Central memory CD4-positive, alpha-beta T cell (primary cell): ENCODE data around the gene ARRB2.
"Not testable (repeated sequence)": the region's sequence is repeated elsewhere in the genome, so short reads cannot be mapped to it uniquely, and the experiment has no call there.

Experiments
- DNase-seq: peaks from one replicate; pipeline ENCODE4 v3.0.0; 2022
- total RNA-seq, 3 experiments: gene quantifications; one replicate each; lab custom pipeline; 2026; lab: John Stamatoyannopoulos, UW

The ARRB2 gene
- total RNA-seq, result 50.4 to 159 (median 130) reads per million in 3 experiments

DNA sequence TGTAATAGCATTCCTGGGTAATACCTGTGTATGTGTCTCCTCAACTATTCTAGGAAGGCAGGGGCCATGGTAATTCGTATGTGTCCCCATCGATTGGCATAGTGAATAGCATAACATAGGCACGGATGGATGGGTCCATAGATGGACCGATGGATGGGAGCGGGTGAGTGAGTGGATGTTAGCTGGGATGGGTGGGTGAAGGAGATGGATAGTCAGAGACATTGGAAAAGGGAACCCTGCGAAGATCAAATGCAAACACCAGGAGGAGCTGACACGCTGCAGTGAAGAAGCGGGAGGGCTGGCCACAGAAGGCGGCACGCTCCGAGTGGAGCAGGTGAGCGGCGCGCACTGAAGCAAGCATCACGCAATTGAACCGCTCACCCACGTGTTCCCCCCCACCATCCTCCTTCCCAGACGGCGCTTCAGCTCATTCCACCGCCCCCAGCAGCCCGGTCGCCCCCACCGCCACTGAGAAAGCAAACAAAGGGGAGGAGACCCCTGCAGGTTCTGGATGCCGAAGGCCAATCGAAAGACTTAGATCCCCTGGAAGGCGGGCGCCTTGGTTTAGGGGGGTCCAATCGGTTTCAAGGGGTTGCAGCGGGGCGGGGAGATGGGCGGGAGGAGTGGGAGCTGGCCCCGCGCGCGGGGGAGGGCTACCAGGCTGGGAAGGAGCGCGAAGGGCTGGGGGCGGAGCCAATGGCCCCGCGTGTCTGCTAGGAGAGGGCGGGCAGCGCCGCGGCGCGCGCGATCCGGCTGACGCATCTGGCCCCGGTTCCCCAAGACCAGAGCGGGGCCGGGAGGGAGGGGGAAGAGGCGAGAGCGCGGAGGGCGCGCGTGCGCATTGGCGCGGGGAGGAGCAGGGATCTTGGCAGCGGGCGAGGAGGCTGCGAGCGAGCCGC, at the start of gene ARRB2:
ARRB2 (plus strand) TSS at position 839 of the 899 bp plus-strand sequence. CDS start 90 bp downstream, outside the sequence.
- DNase-seq, result peak; percentile 99

- DNase-seq, result no peak
These were observed 46.7 kb upstream of the ARRB2 start for GRCh38 chr17:4663711-4664110.

DNA sequence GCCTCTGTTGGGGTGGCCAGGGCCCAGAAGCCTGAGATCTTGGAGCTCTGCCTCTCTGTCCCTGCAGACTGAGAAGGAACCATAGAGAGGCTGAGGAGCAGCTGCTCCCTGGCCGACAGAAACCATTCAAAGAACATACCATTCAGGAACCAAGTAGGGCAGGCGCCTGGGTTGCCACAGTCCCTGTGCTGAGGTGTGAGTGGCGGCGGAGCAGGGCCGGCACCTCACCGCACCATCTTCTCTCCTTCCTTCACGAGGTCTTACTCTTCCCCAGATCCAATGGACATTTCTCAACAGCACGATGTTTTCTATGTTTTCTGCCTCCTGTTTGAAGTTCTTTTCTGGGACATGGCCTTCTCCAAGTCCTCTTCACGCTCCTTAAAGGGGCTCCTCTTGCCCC, 46.2 kb upstream of the ARRB2 start:
- no peak for DNase-seq

GRCh38 chr17:4665027-4665426, 45.4 kb upstream of the ARRB2 start:
- DNase-seq, result no peak

- no peak for DNase-seq
These were observed 44.1 kb upstream of the ARRB2 start for GRCh38 chr17:4666296-4666695.

DNA sequence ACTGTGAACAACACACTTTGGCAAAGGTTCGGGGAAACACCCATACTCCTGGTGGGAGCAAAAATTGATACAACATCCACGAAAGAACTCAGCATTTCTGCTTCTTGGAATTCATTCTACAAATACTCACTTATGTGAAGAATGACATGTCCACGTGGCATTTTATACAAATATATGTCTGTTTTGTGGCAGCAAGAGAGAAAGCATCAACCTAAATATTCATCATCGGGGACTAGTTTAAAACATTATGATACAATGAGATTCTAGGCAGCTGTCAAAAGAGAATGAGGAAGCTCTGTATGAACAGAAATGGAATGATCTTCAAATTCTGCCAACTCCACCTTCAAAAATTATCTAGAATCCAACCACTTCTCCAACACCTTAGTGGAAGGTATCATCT, 43.3 kb upstream of the ARRB2 start:
- DNase-seq, result no peak

- no peak for DNase-seq
These were observed 38.3 kb upstream of the ARRB2 start for GRCh38 chr17:4672055-4672630.

GRCh38 chr17:4672751-4673150, 37.7 kb upstream of the ARRB2 start:
- DNase-seq, result no peak

DNA sequence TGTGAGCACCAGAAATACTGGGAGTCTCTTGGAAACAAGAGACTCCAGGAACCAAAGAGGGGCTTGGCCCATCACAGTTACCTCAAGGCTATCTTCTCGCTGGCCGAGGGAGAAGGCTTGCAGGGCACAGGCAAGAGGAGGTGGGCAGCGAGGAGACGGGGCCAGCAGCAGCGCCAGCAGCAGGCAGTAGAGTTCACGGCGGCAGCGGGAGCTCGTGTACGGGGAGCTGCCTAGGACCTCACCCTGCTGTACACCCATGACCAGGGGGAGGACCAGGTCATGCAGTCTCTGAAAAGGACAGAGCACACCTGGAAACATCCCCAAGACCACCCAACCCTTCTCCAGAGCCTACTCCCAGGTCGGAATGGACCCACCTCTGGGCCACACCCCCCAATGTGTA, 37.3 kb upstream of the ARRB2 start:
- DNase-seq, result no peak

DNA sequence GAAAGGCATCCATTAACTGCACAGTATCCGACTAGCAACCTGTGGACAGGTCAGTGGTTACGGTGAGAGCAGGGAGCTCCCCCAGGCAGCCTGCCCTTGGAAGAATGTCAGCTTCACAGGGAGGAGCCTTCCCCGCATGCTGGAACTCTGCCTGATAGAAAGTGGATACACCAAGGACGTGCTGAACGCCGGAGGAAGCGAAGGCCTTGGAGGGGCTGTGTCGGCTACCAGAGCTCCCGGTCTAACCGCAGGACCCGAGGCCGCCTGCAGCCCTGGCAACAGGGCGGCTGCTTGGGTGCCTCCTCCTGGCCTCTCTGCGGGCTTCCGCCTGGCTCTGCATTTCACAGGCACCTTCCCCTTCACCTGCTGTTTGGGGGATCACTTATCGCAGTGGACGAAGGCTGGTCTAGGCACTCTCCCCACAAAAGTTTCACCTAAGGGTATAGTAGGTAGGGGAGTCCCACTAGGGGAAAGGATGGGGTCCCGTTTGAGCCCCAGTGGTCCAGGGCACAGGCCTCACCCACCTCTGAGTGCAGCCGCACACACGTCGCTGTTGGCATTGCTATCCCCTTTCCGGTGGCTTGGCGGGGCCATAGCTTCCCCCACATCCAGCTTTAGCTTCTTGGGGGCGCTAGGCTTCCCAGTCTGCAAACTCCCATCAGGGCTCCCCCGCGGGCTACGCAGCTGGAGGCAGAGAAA, 36.3 kb upstream of the ARRB2 start:
- no peak for DNase-seq

- no peak for DNase-seq
These were observed 35.8 kb upstream of the ARRB2 start for GRCh38 chr17:4674685-4674998.

DNA sequence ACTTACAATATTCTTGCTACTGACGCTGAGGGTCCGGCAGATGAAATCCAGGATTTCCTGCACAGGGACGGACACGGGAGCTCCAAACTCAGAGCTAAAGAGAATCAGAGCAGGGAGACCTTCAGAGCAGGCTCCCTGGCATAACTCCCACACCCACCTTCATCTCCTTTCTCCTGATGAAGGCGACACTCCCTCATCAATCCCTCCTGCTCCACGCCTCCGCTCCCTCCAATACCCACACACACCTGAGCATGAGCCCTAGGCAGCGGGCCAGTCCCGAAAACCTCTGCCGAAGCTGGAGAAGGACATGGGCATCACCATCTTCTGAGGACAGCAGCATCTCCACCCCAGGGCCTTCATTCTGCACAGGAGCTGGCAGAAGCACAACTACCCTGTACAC, 34.6 kb upstream of the ARRB2 start:
- no peak for DNase-seq

GRCh38 chr17:4676791-4677190, 33.6 kb upstream of the ARRB2 start:
- DNase-seq, result no peak

- DNase-seq, result no peak
These were observed 31.9 kb upstream of the ARRB2 start for GRCh38 chr17:4678448-4679026.

DNA sequence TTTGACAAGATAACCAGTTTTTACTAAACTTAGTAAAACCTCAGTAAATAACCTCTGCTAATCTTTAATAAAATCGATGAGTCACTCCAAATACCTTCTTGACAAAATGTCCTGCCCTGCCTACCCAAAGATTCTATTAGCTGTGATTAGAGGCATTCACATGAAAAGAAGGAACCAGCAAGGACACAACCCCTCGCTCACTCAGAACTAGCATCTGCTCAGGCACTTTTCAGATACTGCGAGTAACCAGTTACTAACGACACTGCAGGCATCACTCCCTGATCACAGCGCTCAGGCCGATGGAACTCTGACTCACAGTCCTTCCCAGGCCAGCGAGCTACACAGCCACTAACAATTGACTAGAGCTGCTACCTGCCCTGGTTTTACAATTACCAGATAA, 30.8 kb upstream of the ARRB2 start:
- DNase-seq, result no peak

DNA sequence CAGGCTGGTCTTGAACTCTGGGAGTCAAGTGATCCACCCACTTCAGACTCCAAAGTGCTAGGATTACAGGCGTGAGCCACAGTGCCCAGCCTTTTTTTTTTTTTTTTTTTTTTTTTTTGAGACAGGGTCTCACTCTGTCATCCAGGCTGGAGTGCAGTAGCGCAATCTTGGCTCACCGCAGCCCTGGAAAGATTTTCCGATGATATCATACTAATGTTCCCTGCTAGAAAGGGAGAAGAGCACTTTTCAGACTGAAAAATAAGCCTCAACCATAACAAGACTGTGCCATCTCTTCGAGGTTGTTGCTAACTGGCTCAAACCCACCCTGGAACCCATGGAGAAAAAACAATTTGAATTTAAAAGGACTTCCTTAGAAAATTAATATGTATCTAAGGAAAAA, 26.7 kb upstream of the ARRB2 start:
- DNase-seq, result not testable (repeated sequence)

DNA sequence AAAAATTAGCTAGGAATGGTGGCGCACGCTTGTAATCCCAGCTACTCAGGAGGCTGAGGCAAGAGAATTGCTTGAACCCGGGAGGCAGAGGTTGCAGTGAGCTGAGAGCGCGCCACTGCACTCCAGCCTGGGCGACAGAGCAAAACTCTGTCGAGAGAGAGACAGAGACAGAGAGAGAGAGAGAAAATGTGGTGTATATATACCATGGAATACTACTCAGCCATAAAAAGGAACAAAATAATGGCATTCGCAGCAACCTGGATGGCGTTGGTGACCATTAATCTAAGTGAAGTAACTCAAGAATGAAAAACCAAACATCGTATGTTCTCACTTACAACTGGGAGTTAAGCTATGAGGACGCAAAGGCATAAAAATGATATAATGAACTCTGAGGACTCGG, 20.6 kb upstream of the ARRB2 start:
- not testable (repeated sequence) for DNase-seq

- no peak for DNase-seq
These were observed 19.7 kb upstream of the ARRB2 start for GRCh38 chr17:4690745-4691144.

- no peak for DNase-seq
These were observed 18.7 kb upstream of the ARRB2 start for GRCh38 chr17:4691686-4692085.

DNA sequence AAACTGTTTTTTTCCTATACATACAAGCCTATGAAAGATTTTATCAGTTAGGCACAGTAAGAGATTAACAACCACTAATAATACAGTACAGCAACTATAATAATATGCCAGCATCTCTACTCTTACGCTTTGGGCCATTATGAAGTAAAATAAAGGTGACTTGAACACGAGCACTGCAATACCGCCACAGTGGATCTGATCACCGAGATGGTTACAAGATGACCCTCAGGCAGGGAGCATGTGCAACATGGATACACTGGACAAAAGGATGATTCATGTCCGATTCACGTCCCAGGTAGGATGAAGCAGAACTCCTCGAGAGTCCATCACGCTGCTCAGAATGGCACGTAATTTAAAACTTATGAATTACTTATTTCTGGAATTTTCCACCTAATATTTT, 17.0 kb upstream of the ARRB2 start:
- no peak for DNase-seq

DNA sequence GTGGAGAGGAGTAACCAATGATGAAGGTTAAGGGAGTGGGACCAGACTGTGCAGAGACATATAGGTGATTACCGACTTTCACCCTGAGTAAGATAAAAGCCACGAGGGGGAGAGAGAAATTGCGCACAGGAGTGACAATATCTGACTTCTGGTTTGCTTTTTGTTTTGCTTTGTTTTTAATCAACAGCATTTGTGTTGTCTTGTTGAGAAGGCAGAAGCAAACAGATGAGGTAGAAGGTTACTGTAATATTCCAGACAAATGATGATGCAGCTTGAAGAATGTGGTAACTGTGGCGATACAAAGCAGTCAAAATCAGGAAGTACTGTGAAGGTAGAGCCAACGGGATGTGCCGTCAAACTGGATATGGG, 14.0 kb upstream of the ARRB2 start:
- DNase-seq, result peak; percentile 63

- not testable (repeated sequence) for DNase-seq
These were observed 10.9 kb upstream of the ARRB2 start for GRCh38 chr17:4699401-4700056.

GRCh38 chr17:4701116-4701515, 9.3 kb upstream of the ARRB2 start:
- no peak for DNase-seq
